A549 treated with RU486 at 1 μM for 4 hours (cell line): ENCODE results near the gene WSCD2. TPM values are rescaled to one million over a fixed set of nuclear protein-coding genes. Genes with fewer than 3 reads are reported as not detected.

Experiments
- total RNA-seq: library from RNA; stranded (reverse); fragments of 200-300 nt; extraction: Qiagen RNA extraction; gene quantifications from 5 replicates; pipeline ENCODE4 v1.2.3, GENCODE V29; 2022; ENCODE audit warnings: low read depth

Gene WSCD2
- total RNA-seq = not detected in 5 replicates

DNA sequence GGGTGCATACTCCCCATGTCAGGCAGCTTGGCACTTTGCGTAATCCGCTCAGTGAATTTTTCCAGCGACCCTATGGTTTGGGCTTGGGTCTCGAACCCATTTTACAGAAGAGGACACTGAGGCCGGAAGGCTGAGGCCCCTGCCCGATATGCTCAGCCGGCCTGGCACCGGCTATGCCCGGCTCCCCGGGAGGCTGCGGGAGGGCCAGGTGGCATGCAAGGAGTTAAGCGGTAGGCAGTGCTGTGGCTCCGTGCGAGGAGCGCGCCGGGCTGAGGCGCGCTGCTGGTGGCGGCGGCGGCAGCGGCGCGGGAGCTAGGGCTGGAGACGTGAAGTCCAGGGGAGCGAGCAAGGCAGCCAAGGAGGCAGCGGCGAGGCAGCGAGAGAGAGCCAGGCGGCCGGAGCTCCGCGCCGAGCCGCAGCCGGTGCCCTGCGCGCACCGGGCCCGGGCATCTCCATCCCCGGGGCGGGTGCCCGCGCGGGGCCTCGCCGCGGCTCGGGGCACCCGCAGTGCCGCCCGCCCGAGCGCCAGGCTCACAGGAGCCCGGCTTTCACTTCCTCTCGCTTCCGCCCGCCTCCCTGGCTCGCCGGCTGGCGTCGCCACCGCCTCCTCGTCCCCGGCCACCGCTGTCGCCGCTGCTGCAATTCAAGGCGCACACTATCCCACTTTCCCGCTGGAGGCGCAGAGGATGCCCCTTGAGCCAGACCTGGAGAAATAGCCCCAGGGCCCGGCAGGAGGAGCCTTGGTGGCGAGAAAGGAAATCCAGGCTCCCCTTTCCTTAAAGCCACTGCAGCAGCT is at the start of gene WSCD2:
Gene WSCD2 (plus strand): TSS at position 272 of the 796 bp plus-strand sequence. CDS start 66,545 bp downstream, outside the sequence.

Other genes with a start within 250 kb of the WSCD2 start
- not detected in 5 replicates for gene CMKLR1, start 210.0 kb downstream of the WSCD2 start, total RNA-seq